ENCODE results near the gene LAMTOR4.

DNA sequence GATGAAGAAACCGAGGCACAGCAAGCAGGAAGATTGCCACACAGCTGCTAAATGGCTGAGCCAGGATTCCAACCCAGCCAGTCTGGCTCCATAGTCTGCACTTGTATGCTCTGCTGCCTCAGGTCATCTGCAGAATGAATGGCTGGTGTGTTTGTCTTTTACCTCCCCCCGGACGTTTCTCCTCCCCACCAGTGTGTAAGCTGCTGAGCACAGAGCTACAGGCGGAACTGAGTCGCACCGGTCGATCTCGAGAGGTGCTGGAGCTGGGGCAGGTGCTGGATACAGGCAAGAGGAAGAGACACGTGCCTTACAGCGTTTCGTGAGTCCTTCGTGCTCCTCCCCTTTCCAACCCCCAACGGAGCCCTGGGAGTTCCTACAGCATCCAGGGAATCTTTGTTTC, 26.7 kb upstream of the LAMTOR4 start:
- TF ChIP-seq CTCF (IDR thresholded peaks at IDR 0.05) = no peak
- no peak for TF ChIP-seq EZH2 (IDR thresholded peaks at IDR 0.05)

Measured in neural progenitor cell (in vitro differentiated cells).